Body of pancreas (tissue), 4 donors: ENCODE results near the gene ERC2.

ENCODE experiments used
- POLR2A ChIP-seq, 3 donors: fragments of 450-650 bp; IDR thresholded peaks; one replicate each; pipeline ENCODE4 v1.6.1; 2016; ENCODE audit warnings: antibody characterized with exemption in 3 of 3, mild to moderate bottlenecking in 2 of 3
- TF ChIP-seq, protein P1 (sequence below), 7 experiments: fragments of 450-650 bp in 4 of 7; fragments of 200-600 bp in 3 of 7; sonication (generic) in 3 of 7; IDR thresholded peaks; one replicate each; pipeline ENCODE4 v1.5.1; 2016 to 2019; ENCODE audit warnings: antibody characterized with exemption in 7 of 7

- TF ChIP-seq, protein P1, sequence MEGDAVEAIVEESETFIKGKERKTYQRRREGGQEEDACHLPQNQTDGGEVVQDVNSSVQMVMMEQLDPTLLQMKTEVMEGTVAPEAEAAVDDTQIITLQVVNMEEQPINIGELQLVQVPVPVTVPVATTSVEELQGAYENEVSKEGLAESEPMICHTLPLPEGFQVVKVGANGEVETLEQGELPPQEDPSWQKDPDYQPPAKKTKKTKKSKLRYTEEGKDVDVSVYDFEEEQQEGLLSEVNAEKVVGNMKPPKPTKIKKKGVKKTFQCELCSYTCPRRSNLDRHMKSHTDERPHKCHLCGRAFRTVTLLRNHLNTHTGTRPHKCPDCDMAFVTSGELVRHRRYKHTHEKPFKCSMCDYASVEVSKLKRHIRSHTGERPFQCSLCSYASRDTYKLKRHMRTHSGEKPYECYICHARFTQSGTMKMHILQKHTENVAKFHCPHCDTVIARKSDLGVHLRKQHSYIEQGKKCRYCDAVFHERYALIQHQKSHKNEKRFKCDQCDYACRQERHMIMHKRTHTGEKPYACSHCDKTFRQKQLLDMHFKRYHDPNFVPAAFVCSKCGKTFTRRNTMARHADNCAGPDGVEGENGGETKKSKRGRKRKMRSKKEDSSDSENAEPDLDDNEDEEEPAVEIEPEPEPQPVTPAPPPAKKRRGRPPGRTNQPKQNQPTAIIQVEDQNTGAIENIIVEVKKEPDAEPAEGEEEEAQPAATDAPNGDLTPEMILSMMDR (IDR thresholded peaks at IDR 0.05): no peak
- no peak for TF ChIP-seq POLR2A (IDR thresholded peaks at IDR 0.05)
Observed at GRCh38 chr3:55658270-55658669, 810.0 kb downstream of the ERC2 start.
